Gastrocnemius medialis (tissue), 4 donors: ENCODE results near the gene LCK.

ENCODE experiments used
- CTCF ChIP-seq, 5 experiments: fragments of 450-650 bp in 3 of 5; fragments of 200-600 bp in 2 of 5; sonication (generic) in 2 of 5; IDR thresholded peaks in 4 of 5; conservative IDR thresholded peaks in 1 of 5; 1 replicate in 4 of 5; 2 replicates in 1 of 5; pipeline ENCODE4 v1.5.1; 2016 to 2019; ENCODE audit warnings: antibody characterized with exemption in 5 of 5, mild to moderate bottlenecking in 3 of 5, moderate library complexity in 3 of 5
- POLR2A ChIP-seq, 2 donors: fragments of 450-650 bp; IDR thresholded peaks; one replicate each; pipeline ENCODE4 v1.6.1; 2017; ENCODE audit warnings: antibody characterized with exemption in 2 of 2, mild to moderate bottlenecking in 2 of 2, moderate library complexity in 2 of 2

- TF ChIP-seq POLR2A (IDR thresholded peaks at IDR 0.05) (no peak), CTCF (IDR thresholded peaks at IDR 0.05 in 4 of 5, conservative IDR thresholded peaks at IDR 0.05 in 1 of 5) (no peak)
Measured at GRCh38 chr1:32330558-32331151, 79.6 kb downstream of the LCK start.
